ENCODE data around the gene SMOC1.

SMOC1 gene

GRCh38 chr14:69924201-69924600 is 45.0 kb downstream of the SMOC1 start:
- Histone ChIP-seq H3K4me3 (ENCODE audit: low read depth in 1 of 2, low read length in 2 of 2) (no peak overlapping the region), H2AFZ (ENCODE audit: low read depth, low read length) (no peak overlapping the region), H3K4me1 (ENCODE audit: insufficient read depth, low read length) (no peaks in the 10 kb centered on the region), H4K20me1 (ENCODE audit: insufficient read depth, low read length) (0 out of 2 replicates have a peak, but pooled peaks cover 2% of the 10 kb centered on the region), H3K9me3 (ENCODE audit: insufficient read depth, low read length, severe bottlenecking) (no peaks in the 10 kb centered on the region), H3K9ac (ENCODE audit: low read depth, low read length) (no peak overlapping the region), H3K79me2 (ENCODE audit: insufficient read depth, low read length) (no peaks in the 10 kb centered on the region), H3K4me2 (ENCODE audit: insufficient read depth, low read length) (no peak overlapping the region), H3K27ac (ENCODE audit: low read length) (no peak overlapping the region), H3K27me3 (ENCODE audit: insufficient read depth, low read length, poor library complexity) (peaks cover 15% of the 10 kb centered on the region), H3K36me3 (ENCODE audit: insufficient read depth, low read length) (no peaks in the 10 kb centered on the region)
- TF ChIP-seq CTCF (IDR thresholded peaks at IDR 0.05; ENCODE audit: borderline replicate concordance, extremely low read depth, low read length, poor library complexity, severe bottlenecking) (no peak), EZH2 (IDR thresholded peaks at IDR 0.05; ENCODE audit: borderline replicate concordance, low read depth, low read length, severe bottlenecking) (no peak)
- no peak for DNase-seq
- no peak for ATAC-seq (ENCODE audit: insufficient read depth, low read depth)

- no peak overlapping the region for H2AFZ ChIP-seq (ENCODE audit: low read depth, low read length)
- no peak overlapping the region for H3K27ac ChIP-seq (ENCODE audit: low read length)
- H3K4me1 ChIP-seq (ENCODE audit: insufficient read depth, low read length): no peaks in the 10 kb centered on the region
- H3K27me3 ChIP-seq (ENCODE audit: insufficient read depth, low read length, poor library complexity): peaks cover 25% of the 10 kb centered on the region
- no peak overlapping the region for H3K9ac ChIP-seq (ENCODE audit: low read depth, low read length)
- ATAC-seq (ENCODE audit: insufficient read depth, low read depth): no peak
- no peaks in the 10 kb centered on the region for H3K79me2 ChIP-seq (ENCODE audit: insufficient read depth, low read length)
- no peak for TF ChIP-seq CTCF (IDR thresholded peaks at IDR 0.05; ENCODE audit: borderline replicate concordance, extremely low read depth, low read length, poor library complexity, severe bottlenecking)
- no peak for TF ChIP-seq EZH2 (IDR thresholded peaks at IDR 0.05; ENCODE audit: borderline replicate concordance, low read depth, low read length, severe bottlenecking)
- 0 out of 2 replicates have a peak, but pooled peaks cover 2% of the 10 kb centered on the region for H4K20me1 ChIP-seq (ENCODE audit: insufficient read depth, low read length)
- H3K4me3 ChIP-seq (ENCODE audit: low read depth in 1 of 2, low read length in 2 of 2): no peak overlapping the region
- no peak overlapping the region for H3K4me2 ChIP-seq (ENCODE audit: insufficient read depth, low read length)
- DNase-seq: no peak
- H3K9me3 ChIP-seq (ENCODE audit: insufficient read depth, low read length, severe bottlenecking): no peaks in the 10 kb centered on the region
- H3K36me3 ChIP-seq (ENCODE audit: insufficient read depth, low read length): no peaks in the 10 kb centered on the region
Measured at GRCh38 chr14:69928111-69928523, 48.9 kb downstream of the SMOC1 start.

- H3K4me3 ChIP-seq (ENCODE audit: low read depth in 1 of 2, low read length in 2 of 2): no peak overlapping the region
- no peaks in the 10 kb centered on the region for H3K4me1 ChIP-seq (ENCODE audit: insufficient read depth, low read length)
- TF ChIP-seq EZH2 (IDR thresholded peaks at IDR 0.05; ENCODE audit: borderline replicate concordance, low read depth, low read length, severe bottlenecking): no peak
- no peak for TF ChIP-seq CTCF (IDR thresholded peaks at IDR 0.05; ENCODE audit: borderline replicate concordance, extremely low read depth, low read length, poor library complexity, severe bottlenecking)
- H3K27ac ChIP-seq (ENCODE audit: low read length): no peak overlapping the region
- H3K9ac ChIP-seq (ENCODE audit: low read depth, low read length): no peak overlapping the region
- H3K27me3 ChIP-seq (ENCODE audit: insufficient read depth, low read length, poor library complexity): peaks cover 31% of the 10 kb centered on the region
- H3K9me3 ChIP-seq (ENCODE audit: insufficient read depth, low read length, severe bottlenecking): no peaks in the 10 kb centered on the region
- no peaks in the 10 kb centered on the region for H3K79me2 ChIP-seq (ENCODE audit: insufficient read depth, low read length)
- H2AFZ ChIP-seq (ENCODE audit: low read depth, low read length): no peak overlapping the region
- ATAC-seq (ENCODE audit: insufficient read depth, low read depth): no peak
- no peaks in the 10 kb centered on the region for H3K36me3 ChIP-seq (ENCODE audit: insufficient read depth, low read length)
- no peak overlapping the region for H3K4me2 ChIP-seq (ENCODE audit: insufficient read depth, low read length)
- DNase-seq: no peak
- 0 out of 2 replicates have a peak, but pooled peaks cover 2% of the 10 kb centered on the region for H4K20me1 ChIP-seq (ENCODE audit: insufficient read depth, low read length)
Measured at GRCh38 chr14:69930780-69931379, 51.7 kb downstream of the SMOC1 start.
